H1 (cell line): ENCODE results near the gene IL26.

Source experiments
- EZH2 ChIP-seq: fragments of 200-600 bp; sonication (generic); IDR thresholded peaks from 2 replicates; pipeline ENCODE4 v1.7.1; 2012; ENCODE audit warnings: low read depth, mild to moderate bottlenecking, moderate library complexity, low read length, inconsistent platforms; ENCODE audit not compliant: severe bottlenecking
- KDM5A ChIP-seq: fragments of 200-600 bp; IDR thresholded peaks from 2 replicates; pipeline ENCODE4 v1.7.1; 2012; ENCODE audit warnings: mild to moderate bottlenecking, low read length, inconsistent platforms, mixed read lengths
- POLR2A ChIP-seq, 2 experiments: IDR thresholded peaks; 1 replicate in 1 of 2; 2 replicates in 1 of 2; pipeline ENCODE4 v1.6.1; 2011; ENCODE audit warnings: low read depth in 2 of 2, low read length in 2 of 2, mild to moderate bottlenecking in 2 of 2; ENCODE audit errors: control extremely low read depth in 1 of 2
- POLR2AphosphoS5 ChIP-seq: IDR thresholded peaks from 2 replicates; pipeline ENCODE4 v1.6.1; 2011; ENCODE audit warnings: low read depth, low read length
- TF ChIP-seq, protein P1 (sequence below), 3 experiments: IDR thresholded peaks; 1 replicate in 2 of 3; 2 replicates in 1 of 3; pipeline versions ENCODE4 v1.5.1 to v1.6.1; 2011; ENCODE audit warnings: low read length in 3 of 3, mild to moderate bottlenecking in 3 of 3, inconsistent platforms in 2 of 3, low read depth in 1 of 3, moderate library complexity in 1 of 3; ENCODE audit not compliant: insufficient read depth in 1 of 3; ENCODE audit errors: control extremely low read depth in 1 of 3
- TF ChIP-seq, protein P2 (sequence below): IDR thresholded peaks from 2 replicates; pipeline ENCODE4 v1.6.1; 2012; ENCODE audit warnings: inconsistent platforms
- TF ChIP-seq, protein P3 (sequence below): IDR thresholded peaks from 2 replicates; pipeline ENCODE4 v1.6.1; 2011; ENCODE audit warnings: low read length, improper control_type of control experiment

DNA sequence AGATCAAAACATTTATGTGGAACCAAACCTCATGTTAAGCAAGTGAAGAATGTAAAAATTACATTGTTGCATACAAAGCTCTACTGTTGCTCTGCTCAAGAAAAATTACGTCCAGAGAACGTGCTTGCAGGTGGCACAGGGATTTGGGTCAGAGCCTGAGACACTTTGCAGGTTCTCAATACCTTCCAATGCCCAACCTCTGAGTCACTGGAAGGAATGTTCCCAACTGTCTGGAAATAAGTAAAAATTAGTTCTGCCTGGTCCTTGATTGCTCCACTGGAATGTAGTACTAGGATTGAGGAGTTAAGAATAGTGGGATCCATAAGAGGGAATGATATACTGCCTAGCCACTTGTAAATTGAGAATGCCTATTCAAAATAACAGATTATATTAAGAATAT, 63.2 kb downstream of the IL26 start:
- TF ChIP-seq EZH2 = no peak
- TF ChIP-seq, protein P1, sequence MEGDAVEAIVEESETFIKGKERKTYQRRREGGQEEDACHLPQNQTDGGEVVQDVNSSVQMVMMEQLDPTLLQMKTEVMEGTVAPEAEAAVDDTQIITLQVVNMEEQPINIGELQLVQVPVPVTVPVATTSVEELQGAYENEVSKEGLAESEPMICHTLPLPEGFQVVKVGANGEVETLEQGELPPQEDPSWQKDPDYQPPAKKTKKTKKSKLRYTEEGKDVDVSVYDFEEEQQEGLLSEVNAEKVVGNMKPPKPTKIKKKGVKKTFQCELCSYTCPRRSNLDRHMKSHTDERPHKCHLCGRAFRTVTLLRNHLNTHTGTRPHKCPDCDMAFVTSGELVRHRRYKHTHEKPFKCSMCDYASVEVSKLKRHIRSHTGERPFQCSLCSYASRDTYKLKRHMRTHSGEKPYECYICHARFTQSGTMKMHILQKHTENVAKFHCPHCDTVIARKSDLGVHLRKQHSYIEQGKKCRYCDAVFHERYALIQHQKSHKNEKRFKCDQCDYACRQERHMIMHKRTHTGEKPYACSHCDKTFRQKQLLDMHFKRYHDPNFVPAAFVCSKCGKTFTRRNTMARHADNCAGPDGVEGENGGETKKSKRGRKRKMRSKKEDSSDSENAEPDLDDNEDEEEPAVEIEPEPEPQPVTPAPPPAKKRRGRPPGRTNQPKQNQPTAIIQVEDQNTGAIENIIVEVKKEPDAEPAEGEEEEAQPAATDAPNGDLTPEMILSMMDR (IDR thresholded peaks at IDR 0.05; ENCODE audit: control extremely low read depth in 1 of 3, insufficient read depth in 1 of 3, low read depth in 1 of 3, low read length in 3 of 3) = no peak
- TF ChIP-seq POLR2A (IDR thresholded peaks at IDR 0.05; ENCODE audit: control extremely low read depth in 1 of 2, low read depth in 2 of 2, low read length in 2 of 2) = no peak
- TF ChIP-seq POLR2AphosphoS5 = no peak
- TF ChIP-seq, protein P2, sequence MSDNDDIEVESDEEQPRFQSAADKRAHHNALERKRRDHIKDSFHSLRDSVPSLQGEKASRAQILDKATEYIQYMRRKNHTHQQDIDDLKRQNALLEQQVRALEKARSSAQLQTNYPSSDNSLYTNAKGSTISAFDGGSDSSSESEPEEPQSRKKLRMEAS = no peak
- TF ChIP-seq KDM5A = no peak
- TF ChIP-seq, protein P3, sequence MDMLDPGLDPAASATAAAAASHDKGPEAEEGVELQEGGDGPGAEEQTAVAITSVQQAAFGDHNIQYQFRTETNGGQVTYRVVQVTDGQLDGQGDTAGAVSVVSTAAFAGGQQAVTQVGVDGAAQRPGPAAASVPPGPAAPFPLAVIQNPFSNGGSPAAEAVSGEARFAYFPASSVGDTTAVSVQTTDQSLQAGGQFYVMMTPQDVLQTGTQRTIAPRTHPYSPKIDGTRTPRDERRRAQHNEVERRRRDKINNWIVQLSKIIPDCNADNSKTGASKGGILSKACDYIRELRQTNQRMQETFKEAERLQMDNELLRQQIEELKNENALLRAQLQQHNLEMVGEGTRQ = no peak
